A673 (cell line): ENCODE measurements around the gene CATSPERZ. TPM values are rescaled to one million over a fixed set of nuclear protein-coding genes. Genes with fewer than 3 reads are reported as not detected.

Source experiments
- BruUV-seq: library from RNA; stranded (reverse); fragments of 400-500 nt; replicated peaks from 2 replicates; lab custom pipeline; 2021; lab: Mats Ljungman, UMichigan
- CTCF ChIA-PET: fragments of 300-600 bp; sonication (Branson Sonifier 250); formaldehyde crosslinking; loops from one replicate; lab custom pipeline; 2022; ENCODE audit warnings: antibody characterized with exemption; lab: Charles Lee
- POLR2A ChIA-PET: fragments of 300-600 bp; sonication (Branson Sonifier 250); formaldehyde crosslinking; loops from one replicate; lab custom pipeline; 2022; ENCODE audit warnings: antibody characterized with exemption; ENCODE audit not compliant: low non-redundant PET; lab: Charles Lee
- DNase-seq: peaks from one replicate; pipeline ENCODE4 v3.0.0-alpha.2; 2015; ENCODE audit warnings: low spot score
- H3K27ac ChIP-seq: fragments of 200-600 bp; sonication (generic); 2 replicates; pipeline ENCODE4 v1.5.1; 2016; ENCODE audit warnings: mixed run types, low read depth, mild to moderate bottlenecking, mixed read lengths, antibody characterized with exemption, low read length; ENCODE audit not compliant: poor library complexity, severe bottlenecking
- H3K27me3 ChIP-seq: fragments of 200-600 bp; sonication (generic); replicated peaks from 2 replicates; pipeline ENCODE4 v1.6.1; 2017; ENCODE audit warnings: mixed run types, low read depth, mild to moderate bottlenecking, mixed read lengths, antibody characterized with exemption, low read length; ENCODE audit not compliant: insufficient read depth, poor library complexity
- H3K36me3 ChIP-seq: fragments of 200-600 bp; sonication (generic); 2 replicates; pipeline ENCODE4 v1.6.1; 2016; ENCODE audit warnings: mixed run types, mild to moderate bottlenecking, mixed read lengths, antibody characterized with exemption, low read length; ENCODE audit not compliant: insufficient read depth, poor library complexity, severe bottlenecking
- H3K4me1 ChIP-seq: fragments of 200-600 bp; sonication (generic); 2 replicates; pipeline ENCODE4 v1.6.1; 2017; ENCODE audit warnings: mixed run types, mild to moderate bottlenecking, mixed read lengths, antibody characterized with exemption, low read length; ENCODE audit not compliant: insufficient read depth, poor library complexity, severe bottlenecking
- H3K4me3 ChIP-seq: fragments of 200-600 bp; sonication (generic); 2 replicates; pipeline ENCODE4 v1.5.1; 2016; ENCODE audit warnings: low read depth, mixed run types, mild to moderate bottlenecking, mixed read lengths, low read length; ENCODE audit not compliant: poor library complexity, severe bottlenecking
- H3K9me3 ChIP-seq: fragments of 200-600 bp; sonication (generic); 2 replicates; pipeline ENCODE4 v1.6.1; 2016; ENCODE audit warnings: mixed run types, low read depth, mild to moderate bottlenecking, mixed read lengths, antibody characterized with exemption, low read length; ENCODE audit not compliant: poor library complexity, severe bottlenecking
- EZH2 ChIP-seq: fragments of 200-600 bp; sonication (generic); IDR thresholded peaks from 2 replicates; pipeline ENCODE4 v1.6.1; 2017; ENCODE audit warnings: borderline replicate concordance, low read depth, mild to moderate bottlenecking, mixed read lengths, antibody characterized with exemption, low read length; ENCODE audit not compliant: poor library complexity, severe bottlenecking
- intact Hi-C: fragments of 100-400 bp; cut with micrococcal nuclease; formaldehyde crosslinking; loops from one replicate; pipeline ENCODE4 v1.10.0; 2022; ENCODE audit not compliant: unreplicated experiment
- total RNA-seq: library from RNA; stranded (reverse); gene quantifications from 2 replicates; pipeline ENCODE4 v1.2.3, GENCODE V29; 2021
- TF ChIP-seq, protein P1 (sequence below): fragments of 300-800, 200-600 bp; sonication (generic); conservative IDR thresholded peaks from 2 replicates; pipeline ENCODE4 v1.5.1; 2017; ENCODE audit warnings: low read depth, mild to moderate bottlenecking, antibody characterized with exemption, low read length, moderate library complexity, mixed read lengths

CATSPERZ gene
- total RNA-seq, 1 experiment from 2014 or later = not detected

DNA sequence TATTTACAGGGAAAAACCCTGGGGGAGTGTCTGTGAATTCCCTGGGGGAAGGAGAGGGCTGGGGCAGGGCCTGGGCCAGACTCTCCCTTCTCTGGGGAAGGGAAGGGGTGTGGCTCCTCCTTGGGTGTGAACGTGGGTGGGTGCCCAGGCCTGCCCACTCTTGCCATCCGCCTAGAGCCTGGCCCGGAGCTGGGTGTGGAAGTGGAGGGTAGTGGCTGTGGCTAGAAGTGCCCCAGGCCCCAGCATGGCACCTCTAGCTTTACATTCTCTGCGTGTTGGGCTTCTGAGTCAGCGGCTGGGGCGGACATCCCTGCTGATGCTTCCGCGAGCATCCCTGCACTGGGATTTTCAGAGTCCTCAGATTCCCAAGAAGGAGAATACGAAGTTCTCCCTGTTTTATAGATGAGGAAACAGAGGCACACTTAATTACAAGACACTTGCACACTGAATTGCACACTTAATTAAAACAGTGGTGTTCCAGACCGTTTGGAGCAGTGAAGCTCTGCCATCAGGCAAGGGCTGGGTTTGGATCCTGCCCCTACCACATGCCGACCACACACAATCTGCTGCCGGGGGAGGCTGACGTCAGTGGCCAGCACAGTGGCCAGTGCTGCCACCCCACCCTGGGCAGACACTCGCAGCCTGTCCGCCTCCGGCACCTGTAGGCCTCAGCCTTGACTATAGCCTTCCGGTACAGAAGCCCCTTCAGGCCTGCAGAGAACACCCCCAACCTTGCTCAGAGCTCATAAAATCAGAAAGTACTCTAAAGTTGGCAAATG lies 23.3 kb upstream of the CATSPERZ start:
- H3K27ac ChIP-seq = no peak overlapping the region
- peaks cover 10% of the 10 kb centered on the region for H3K36me3 ChIP-seq
- no TSS peak for BruUV-seq
- no peak for DNase-seq
- TF ChIP-seq, protein P1, sequence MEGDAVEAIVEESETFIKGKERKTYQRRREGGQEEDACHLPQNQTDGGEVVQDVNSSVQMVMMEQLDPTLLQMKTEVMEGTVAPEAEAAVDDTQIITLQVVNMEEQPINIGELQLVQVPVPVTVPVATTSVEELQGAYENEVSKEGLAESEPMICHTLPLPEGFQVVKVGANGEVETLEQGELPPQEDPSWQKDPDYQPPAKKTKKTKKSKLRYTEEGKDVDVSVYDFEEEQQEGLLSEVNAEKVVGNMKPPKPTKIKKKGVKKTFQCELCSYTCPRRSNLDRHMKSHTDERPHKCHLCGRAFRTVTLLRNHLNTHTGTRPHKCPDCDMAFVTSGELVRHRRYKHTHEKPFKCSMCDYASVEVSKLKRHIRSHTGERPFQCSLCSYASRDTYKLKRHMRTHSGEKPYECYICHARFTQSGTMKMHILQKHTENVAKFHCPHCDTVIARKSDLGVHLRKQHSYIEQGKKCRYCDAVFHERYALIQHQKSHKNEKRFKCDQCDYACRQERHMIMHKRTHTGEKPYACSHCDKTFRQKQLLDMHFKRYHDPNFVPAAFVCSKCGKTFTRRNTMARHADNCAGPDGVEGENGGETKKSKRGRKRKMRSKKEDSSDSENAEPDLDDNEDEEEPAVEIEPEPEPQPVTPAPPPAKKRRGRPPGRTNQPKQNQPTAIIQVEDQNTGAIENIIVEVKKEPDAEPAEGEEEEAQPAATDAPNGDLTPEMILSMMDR = no peak
- TF ChIP-seq EZH2 = no peak
- POLR2A ChIA-PET = no interaction called here
- H3K4me3 ChIP-seq = no peak overlapping the region
- H3K27me3 ChIP-seq = no peaks in the 10 kb centered on the region
- H3K9me3 ChIP-seq = no peaks in the 10 kb centered on the region
- intact Hi-C loops = no loop called here
- CTCF ChIA-PET = no interaction called here
- peaks cover 3% of the 10 kb centered on the region for H3K4me1 ChIP-seq

DNA sequence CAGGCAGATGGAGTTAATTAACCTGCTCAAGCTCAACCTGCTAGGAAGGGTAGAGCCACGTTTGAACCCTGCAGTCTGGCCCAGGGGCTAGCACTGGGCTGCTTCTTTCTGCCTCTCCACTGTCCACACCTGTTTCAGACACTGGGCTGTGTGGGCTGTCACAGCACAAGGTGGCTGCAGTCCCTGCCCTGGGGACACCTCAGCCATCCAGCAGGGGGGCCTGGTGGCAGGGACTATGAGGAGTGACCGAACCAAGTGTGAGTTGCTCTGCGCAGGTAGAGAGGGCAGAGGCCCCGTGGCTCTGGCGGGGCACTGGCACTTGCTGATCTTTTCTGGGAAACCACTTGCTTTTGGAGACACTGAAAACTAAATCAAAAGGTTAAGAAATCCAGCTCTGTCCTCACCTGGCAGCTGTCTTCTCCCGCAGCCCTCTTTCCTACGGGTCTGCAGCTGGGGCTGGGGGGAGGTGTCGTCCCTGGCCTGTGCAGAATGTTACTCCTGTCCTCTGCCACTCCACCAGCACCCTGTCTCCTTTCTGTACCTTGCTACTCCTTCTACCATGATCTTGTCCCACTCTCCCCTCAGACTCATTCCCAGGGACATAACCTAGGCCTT lies 21.5 kb upstream of the CATSPERZ start:
- no peaks in the 10 kb centered on the region for H3K27me3 ChIP-seq
- no peak overlapping the region for H3K27ac ChIP-seq
- intact Hi-C loops = no loop called here
- no peak for TF ChIP-seq EZH2
- TF ChIP-seq, protein P1 = no peak
- H3K36me3 ChIP-seq = peaks cover 16% of the 10 kb centered on the region
- no TSS peak for BruUV-seq
- no peaks in the 10 kb centered on the region for H3K9me3 ChIP-seq
- DNase-seq = no peak
- ChIA-PET POLR2A (no interaction called here), CTCF (interaction anchor here (0.7 kb wide), 2 partner anchors 77 to 1501 kb away, joined by 3 to 12 read pairs; no protein-coding TSS in a partner anchor)
- H3K4me3 ChIP-seq = no peak overlapping the region
- no peaks in the 10 kb centered on the region for H3K4me1 ChIP-seq

DNA sequence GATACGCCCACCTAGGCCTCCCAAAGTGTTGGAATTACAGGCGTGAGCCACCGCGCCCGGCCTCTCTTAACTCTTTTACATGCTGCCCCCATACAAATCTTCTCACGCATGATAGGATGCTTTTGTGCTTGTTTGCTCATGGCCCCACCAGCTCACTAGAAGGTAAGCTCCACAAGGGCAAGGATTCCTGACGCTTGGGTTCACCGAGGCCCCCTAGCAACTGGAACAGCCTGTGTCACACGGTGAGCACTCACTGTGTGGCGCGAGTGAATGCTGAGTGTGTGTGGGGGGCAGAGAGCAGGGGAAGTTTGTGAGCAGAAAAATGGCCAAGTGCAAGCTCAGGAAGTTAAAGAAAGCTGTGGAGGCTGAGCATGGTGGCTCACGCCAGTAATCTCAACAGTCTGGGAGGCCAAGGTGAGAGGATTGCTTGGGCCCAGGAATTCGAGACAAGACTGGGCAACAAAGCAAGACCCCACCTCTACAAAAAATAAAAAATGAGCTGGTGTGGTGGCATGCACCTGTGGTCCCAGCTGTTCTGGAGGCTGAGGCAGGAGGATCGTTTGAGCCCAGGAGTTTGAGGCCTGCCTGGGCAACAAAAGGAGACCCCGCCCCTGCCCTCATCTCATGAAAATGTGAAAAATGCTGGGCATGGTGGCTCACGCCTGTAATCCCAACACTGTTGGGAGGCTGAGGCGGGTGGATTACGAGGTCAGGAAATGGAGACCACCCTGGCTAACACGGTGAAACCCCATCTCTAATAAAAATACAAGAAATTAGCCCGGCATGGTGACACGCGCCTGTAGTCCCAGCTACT lies 18.0 kb upstream of the CATSPERZ start:
- Histone ChIP-seq H3K9me3 (no peaks in the 10 kb centered on the region), H3K4me3 (no peak overlapping the region), H3K4me1 (peaks cover 13% of the 10 kb centered on the region), H3K27me3 (no peaks in the 10 kb centered on the region), H3K27ac (no peak overlapping the region), H3K36me3 (peaks cover 16% of the 10 kb centered on the region)
- ChIA-PET CTCF (interaction anchor here (1.2 kb wide), 1 partner anchor 19 kb away, joined by 3 read pairs; no protein-coding TSS in a partner anchor), POLR2A (no interaction called here)
- intact Hi-C loops = no loop called here
- no TSS peak for BruUV-seq
- TF ChIP-seq, protein P1 = no peak
- no peak for TF ChIP-seq EZH2
- no peak for DNase-seq
